ENCODE results near the gene PDS5A. TPM values are rescaled to one million over a fixed set of nuclear protein-coding genes. Genes with fewer than 3 reads are reported as not detected.

The PDS5A gene
- total and polyA plus RNA-seq, 2 of the 13 experiments (the other 11 are each of a cell fraction or from before 2014, with no cell fraction given): 31.8 to 57.0 TPM

GRCh38 chr4:39977489-39978377, at the start of gene PDS5A (continued):
- TF ChIP-seq HDAC2 (CRISPR knock-in tag; IDR thresholded peaks at IDR 0.05): peak; percentile 88
- TF ChIP-seq ATF7-NPFF (CRISPR knock-in tag; IDR thresholded peaks at IDR 0.05; ENCODE audit: low read depth): peak; percentile 93
- TF ChIP-seq, protein P1, sequence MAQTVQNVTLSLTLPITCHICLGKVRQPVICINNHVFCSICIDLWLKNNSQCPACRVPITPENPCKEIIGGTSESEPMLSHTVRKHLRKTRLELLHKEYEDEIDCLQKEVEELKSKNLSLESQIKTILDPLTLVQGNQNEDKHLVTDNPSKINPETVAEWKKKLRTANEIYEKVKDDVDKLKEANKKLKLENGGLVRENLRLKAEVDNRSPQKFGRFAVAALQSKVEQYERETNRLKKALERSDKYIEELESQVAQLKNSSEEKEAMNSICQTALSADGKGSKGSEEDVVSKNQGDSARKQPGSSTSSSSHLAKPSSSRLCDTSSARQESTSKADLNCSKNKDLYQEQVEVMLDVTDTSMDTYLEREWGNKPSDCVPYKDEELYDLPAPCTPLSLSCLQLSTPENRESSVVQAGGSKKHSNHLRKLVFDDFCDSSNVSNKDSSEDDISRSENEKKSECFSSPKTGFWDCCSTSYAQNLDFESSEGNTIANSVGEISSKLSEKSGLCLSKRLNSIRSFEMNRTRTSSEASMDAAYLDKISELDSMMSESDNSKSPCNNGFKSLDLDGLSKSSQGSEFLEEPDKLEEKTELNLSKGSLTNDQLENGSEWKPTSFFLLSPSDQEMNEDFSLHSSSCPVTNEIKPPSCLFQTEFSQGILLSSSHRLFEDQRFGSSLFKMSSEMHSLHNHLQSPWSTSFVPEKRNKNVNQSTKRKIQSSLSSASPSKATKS (CRISPR knock-in tag; IDR thresholded peaks at IDR 0.05): no peak
- peak; percentile 14 for TF ChIP-seq NFYC (CRISPR knock-in tag; IDR thresholded peaks at IDR 0.05)
- peak; percentile 47; the same call in 1 of the 2 replicates for TF ChIP-seq THAP9 (CRISPR knock-in tag; IDR thresholded peaks at IDR 0.05; ENCODE audit: borderline replicate concordance)
- 0 out of 2 replicates have a peak, but pooled peaks have one; percentile 18 for TF ChIP-seq DPF2 (CRISPR knock-in tag; IDR thresholded peaks at IDR 0.05; ENCODE audit: borderline replicate concordance, low read depth)
- peak; percentile 78 for TF ChIP-seq ZNF331 (CRISPR knock-in tag; IDR thresholded peaks at IDR 0.05)
- TF ChIP-seq HES4 (CRISPR knock-in tag; IDR thresholded peaks at IDR 0.05; ENCODE audit: borderline replicate concordance): no peak; the same call in 1 of the 2 replicates
- TF ChIP-seq NR3C1 (CRISPR knock-in tag; IDR thresholded peaks at IDR 0.05): no peak
- TF ChIP-seq MEF2D (CRISPR knock-in tag; IDR thresholded peaks at IDR 0.05): peak; percentile 52; the same call in 1 of the 2 replicates
- peak; percentile 35; the same call in 1 of the 2 replicates for TF ChIP-seq ZFY (CRISPR knock-in tag; IDR thresholded peaks at IDR 0.05)
- TF ChIP-seq CBX5 (CRISPR knock-in tag; IDR thresholded peaks at IDR 0.05; ENCODE audit: borderline replicate concordance): no peak; the same call in 1 of the 2 replicates
- peak; percentile 1 for TF ChIP-seq AGO2 (optimal IDR thresholded peaks at IDR 0.05; ENCODE audit: low read depth, low read length)
- no peak; the same call in 1 of the 2 replicates for TF ChIP-seq FOXM1 (CRISPR knock-in tag; IDR thresholded peaks at IDR 0.05)
- no peak for TF ChIP-seq ZFP62 (CRISPR knock-in tag; IDR thresholded peaks at IDR 0.05)
- TF ChIP-seq TARDBP (CRISPR knock-in tag; IDR thresholded peaks at IDR 0.05): peak; percentile 83
- TF ChIP-seq ATF4 (CRISPR knock-in tag; IDR thresholded peaks at IDR 0.05): peak in 1 of 2 experiments; percentile 52; a peak in 1 of 4 replicates
- TF ChIP-seq MED1 (CRISPR knock-in tag; IDR thresholded peaks at IDR 0.05): peak; percentile 65
- TF ChIP-seq SRSF4 (IDR thresholded peaks at IDR 0.05; ENCODE audit: low read depth, low read length, poor library complexity, severe bottlenecking): no peak
- no peak for TF ChIP-seq ZNF33A (CRISPR knock-in tag; IDR thresholded peaks at IDR 0.05; ENCODE audit: borderline replicate concordance)
- peak; percentile 78; the same call in 1 of the 2 replicates for TF ChIP-seq MYNN (CRISPR knock-in tag; IDR thresholded peaks at IDR 0.05; ENCODE audit: low read depth)
- no peak for TF ChIP-seq RBAK (CRISPR knock-in tag; IDR thresholded peaks at IDR 0.05)
- no peak for TF ChIP-seq ZNF234 (CRISPR knock-in tag; conservative IDR thresholded peaks at IDR 0.05)
- TF ChIP-seq CAMTA2 (CRISPR knock-in tag; IDR thresholded peaks at IDR 0.05; ENCODE audit: borderline replicate concordance): no peak

Measured in HepG2 (cell line).